ENCODE measurements around the gene VLDLR.

VLDLR gene

GRCh38 chr9:2610985-2611384 is 10.6 kb upstream of the VLDLR start:
- TF ChIP-seq CTCF (IDR thresholded peaks at IDR 0.05) = no peak

GRCh38 chr9:2611961-2612360 is 9.6 kb upstream of the VLDLR start:
- TF ChIP-seq CTCF (IDR thresholded peaks at IDR 0.05) = no peak

GRCh38 chr9:2613730-2614271 is 7.8 kb upstream of the VLDLR start:
- no peak for TF ChIP-seq CTCF (IDR thresholded peaks at IDR 0.05)

GRCh38 chr9:2615497-2615896 is 6.1 kb upstream of the VLDLR start:
- TF ChIP-seq CTCF (IDR thresholded peaks at IDR 0.05) = no peak

- no peak for TF ChIP-seq CTCF (IDR thresholded peaks at IDR 0.05)
These were observed 4.8 kb upstream of the VLDLR start for GRCh38 chr9:2616692-2617377.

- no peak for TF ChIP-seq CTCF (IDR thresholded peaks at IDR 0.05)
These were observed 3.3 kb upstream of the VLDLR start for GRCh38 chr9:2618289-2618688.

GRCh38 chr9:2620919-2621721 is 467 bp upstream of the VLDLR start:
- peak; percentile 7; the same call in 1 of the 2 replicates for TF ChIP-seq CTCF (IDR thresholded peaks at IDR 0.05)
